Osteoblast (primary cell): ENCODE results near the gene OR2K2. TPM values are rescaled to one million over a fixed set of nuclear protein-coding genes. Genes with fewer than 3 reads are reported as not detected.
A peak's percentile ranks its signal among the peaks of the same experiment; 100 is the strongest.

Source experiments
- DNase-seq: peaks from one replicate; pipeline ENCODE4 v3.0.0; 2011; ENCODE audit warnings: low spot score, mixed read lengths; ENCODE audit not compliant: insufficient read length; ENCODE audit errors: missing footprints
- H2AFZ ChIP-seq: 2 replicates; pipeline ENCODE4 v1.6.0; 2011; ENCODE audit warnings: mild to moderate bottlenecking, low read length
- H3K27ac ChIP-seq: 2 replicates; pipeline ENCODE4 v1.5.1; 2011; ENCODE audit warnings: mild to moderate bottlenecking, low read depth, low read length, moderate library complexity
- H3K27me3 ChIP-seq: 2 replicates; pipeline ENCODE4 v1.6.0; 2012; ENCODE audit warnings: mild to moderate bottlenecking, control low read depth, inconsistent platforms, low read length, moderate library complexity; ENCODE audit not compliant: insufficient read depth
- H3K36me3 ChIP-seq: 2 replicates; pipeline ENCODE4 v1.5.1; 2011; ENCODE audit warnings: mild to moderate bottlenecking, low read length, control low read depth, moderate library complexity; ENCODE audit not compliant: insufficient read depth
- H3K4me1 ChIP-seq: 2 replicates; pipeline ENCODE4 v1.5.1; 2011; ENCODE audit warnings: mild to moderate bottlenecking, low read length, control low read depth, moderate library complexity; ENCODE audit not compliant: insufficient read depth
- H3K4me2 ChIP-seq: 2 replicates; pipeline ENCODE4 v1.6.0; 2011; ENCODE audit warnings: mild to moderate bottlenecking, low read length; ENCODE audit not compliant: insufficient read depth
- H3K4me3 ChIP-seq: fragments of 200-600 bp; sonication (generic); 3 replicates; pipeline ENCODE4 v1.5.1; 2012; ENCODE audit warnings: mild to moderate bottlenecking, low read length, inconsistent platforms; ENCODE audit not compliant: insufficient read depth
- H3K79me2 ChIP-seq: 2 replicates; pipeline ENCODE4 v1.6.0; 2012; ENCODE audit warnings: mild to moderate bottlenecking, low read length, control low read depth, inconsistent platforms; ENCODE audit not compliant: insufficient read depth
- H3K9me3 ChIP-seq: 2 replicates; pipeline ENCODE4 v1.5.1; 2011; ENCODE audit warnings: low read depth, low read length, control low read depth
- H4K20me1 ChIP-seq: 2 replicates; pipeline ENCODE4 v1.6.0; 2012; ENCODE audit warnings: mild to moderate bottlenecking, low read length, control low read depth; ENCODE audit not compliant: insufficient read depth
- total RNA-seq: library from RNA; depleted of rRNA; stranded (reverse); fragments of >200 nt; gene quantifications from 2 replicates; pipeline ENCODE4 v1.2.3, GENCODE V29; 2012
- TF ChIP-seq, protein P1 (sequence below): IDR thresholded peaks from 2 replicates; pipeline ENCODE4 v1.5.1; 2011; ENCODE audit warnings: mild to moderate bottlenecking, low read depth, low read length, moderate library complexity; ENCODE audit errors: extremely low read depth

The OR2K2 gene
- total RNA-seq, 1 donor: not detected

DNA sequence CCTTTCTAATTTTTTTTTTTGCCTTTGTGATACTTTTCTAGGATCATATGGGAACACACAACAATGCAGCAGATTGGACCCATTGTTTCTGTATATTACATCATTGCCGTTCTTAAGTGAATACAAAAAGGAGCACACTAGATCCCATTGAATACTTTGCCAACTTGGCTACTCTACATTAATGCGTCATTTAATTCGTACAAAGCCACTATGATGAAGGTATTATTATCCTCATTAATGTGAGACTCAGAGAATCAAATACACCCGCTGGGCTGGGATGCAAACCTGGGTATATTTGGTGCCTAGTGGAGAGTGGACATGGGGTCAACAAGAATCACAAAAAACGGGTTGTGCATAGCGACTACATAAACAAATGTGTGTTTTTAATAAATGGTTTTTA lies 31.9 kb downstream of the OR2K2 start:
- no peaks in the 10 kb centered on the region for H3K27me3 ChIP-seq
- H3K27ac ChIP-seq: peak overlapping the region; percentile 83
- H3K4me2 ChIP-seq: no peak overlapping the region
- TF ChIP-seq, protein P1, sequence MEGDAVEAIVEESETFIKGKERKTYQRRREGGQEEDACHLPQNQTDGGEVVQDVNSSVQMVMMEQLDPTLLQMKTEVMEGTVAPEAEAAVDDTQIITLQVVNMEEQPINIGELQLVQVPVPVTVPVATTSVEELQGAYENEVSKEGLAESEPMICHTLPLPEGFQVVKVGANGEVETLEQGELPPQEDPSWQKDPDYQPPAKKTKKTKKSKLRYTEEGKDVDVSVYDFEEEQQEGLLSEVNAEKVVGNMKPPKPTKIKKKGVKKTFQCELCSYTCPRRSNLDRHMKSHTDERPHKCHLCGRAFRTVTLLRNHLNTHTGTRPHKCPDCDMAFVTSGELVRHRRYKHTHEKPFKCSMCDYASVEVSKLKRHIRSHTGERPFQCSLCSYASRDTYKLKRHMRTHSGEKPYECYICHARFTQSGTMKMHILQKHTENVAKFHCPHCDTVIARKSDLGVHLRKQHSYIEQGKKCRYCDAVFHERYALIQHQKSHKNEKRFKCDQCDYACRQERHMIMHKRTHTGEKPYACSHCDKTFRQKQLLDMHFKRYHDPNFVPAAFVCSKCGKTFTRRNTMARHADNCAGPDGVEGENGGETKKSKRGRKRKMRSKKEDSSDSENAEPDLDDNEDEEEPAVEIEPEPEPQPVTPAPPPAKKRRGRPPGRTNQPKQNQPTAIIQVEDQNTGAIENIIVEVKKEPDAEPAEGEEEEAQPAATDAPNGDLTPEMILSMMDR: no peak
- DNase-seq: no peak
- H3K9me3 ChIP-seq: no peaks in the 10 kb centered on the region
- H3K79me2 ChIP-seq: no peaks in the 10 kb centered on the region
- H3K36me3 ChIP-seq: no peaks in the 10 kb centered on the region
- H4K20me1 ChIP-seq: no peaks in the 10 kb centered on the region
- H3K4me3 ChIP-seq: no peak overlapping the region
- peaks cover 16% of the 10 kb centered on the region for H3K4me1 ChIP-seq
- H2AFZ ChIP-seq: no peak overlapping the region

DNA sequence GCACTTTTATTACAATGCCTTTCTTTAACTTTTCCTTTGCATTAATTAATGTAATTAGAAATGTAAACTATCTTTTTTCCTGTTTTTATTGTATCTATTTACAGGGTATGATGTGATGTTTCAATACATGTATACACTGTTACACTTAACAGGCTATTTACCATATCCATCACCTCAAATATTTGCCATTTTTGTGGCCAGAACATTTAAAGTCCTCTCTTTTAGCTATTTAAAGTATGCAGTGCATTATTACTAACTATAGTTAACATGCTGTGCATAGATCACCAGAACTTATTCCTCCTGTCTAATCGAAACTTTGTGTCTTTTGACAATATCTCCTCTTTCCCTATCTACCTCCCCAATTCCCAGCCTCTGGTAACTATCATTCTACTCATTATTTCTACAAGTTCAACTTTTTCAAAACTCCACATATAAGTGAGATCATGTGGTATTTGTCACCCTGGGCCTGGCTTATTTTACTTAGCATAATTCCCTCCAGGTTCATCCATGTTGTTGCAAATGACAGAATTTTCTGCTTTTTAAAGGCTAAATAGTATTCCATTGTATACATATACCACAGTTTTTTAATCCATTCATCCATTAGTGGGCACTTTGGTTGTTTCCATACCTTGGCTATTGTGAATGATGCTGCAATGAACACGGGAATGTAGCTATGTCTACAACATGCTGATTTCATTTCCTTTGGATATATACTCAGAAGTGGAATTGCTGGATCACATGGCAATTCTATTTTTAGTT lies 32.8 kb downstream of the OR2K2 start:
- no peaks in the 10 kb centered on the region for H3K27me3 ChIP-seq
- no peaks in the 10 kb centered on the region for H3K79me2 ChIP-seq
- no peak for DNase-seq
- H3K36me3 ChIP-seq: no peaks in the 10 kb centered on the region
- no peak overlapping the region for H3K27ac ChIP-seq
- peaks cover 16% of the 10 kb centered on the region for H3K4me1 ChIP-seq
- no peak overlapping the region for H3K4me2 ChIP-seq
- H4K20me1 ChIP-seq: no peaks in the 10 kb centered on the region
- no peak overlapping the region for H3K4me3 ChIP-seq
- no peaks in the 10 kb centered on the region for H3K9me3 ChIP-seq
- no peak overlapping the region for H2AFZ ChIP-seq
- TF ChIP-seq, protein P1: no peak

DNA sequence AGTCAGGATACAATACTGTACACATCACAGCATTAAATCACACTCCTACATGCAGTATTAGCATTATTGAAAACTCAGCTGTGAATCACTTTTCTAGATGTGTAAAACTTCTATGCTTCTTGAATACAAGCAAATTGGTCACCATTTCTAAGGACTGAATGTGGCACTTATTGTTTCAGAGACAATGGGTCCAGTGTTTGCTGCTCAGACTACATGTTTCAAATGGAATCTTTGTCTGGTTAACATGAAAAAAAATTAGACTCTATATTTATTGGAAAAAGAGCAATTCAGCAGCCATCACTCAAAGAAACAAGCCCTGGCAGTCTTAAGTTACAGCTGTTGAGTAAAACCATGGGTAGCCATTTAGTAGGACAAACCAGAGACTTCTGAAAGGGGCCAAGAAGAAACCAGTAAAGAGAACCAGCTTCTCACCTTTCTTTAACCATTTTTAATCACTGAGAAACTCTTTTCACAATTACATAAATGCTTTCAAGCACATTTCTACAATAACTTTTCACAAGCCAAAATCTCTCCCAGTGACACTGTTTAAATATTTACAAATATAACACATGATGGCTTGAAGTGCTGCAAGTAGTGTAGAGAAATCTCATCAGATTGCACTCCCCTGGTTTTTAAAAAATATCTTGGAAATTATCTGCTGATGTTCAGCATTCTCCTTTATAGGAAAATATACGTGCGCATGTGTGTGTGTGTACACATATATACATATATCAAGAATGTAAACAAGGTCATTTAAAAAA lies 35.2 kb downstream of the OR2K2 start:
- no peaks in the 10 kb centered on the region for H4K20me1 ChIP-seq
- peaks cover 13% of the 10 kb centered on the region for H3K4me1 ChIP-seq
- H3K27me3 ChIP-seq: no peaks in the 10 kb centered on the region
- no peak overlapping the region for H3K27ac ChIP-seq
- H3K36me3 ChIP-seq: no peaks in the 10 kb centered on the region
- no peaks in the 10 kb centered on the region for H3K9me3 ChIP-seq
- H2AFZ ChIP-seq: peak overlapping the region; percentile 6
- no peak overlapping the region for H3K4me2 ChIP-seq
- H3K79me2 ChIP-seq: no peaks in the 10 kb centered on the region
- H3K4me3 ChIP-seq: no peak overlapping the region
- TF ChIP-seq, protein P1: no peak
- DNase-seq: no peak

DNA sequence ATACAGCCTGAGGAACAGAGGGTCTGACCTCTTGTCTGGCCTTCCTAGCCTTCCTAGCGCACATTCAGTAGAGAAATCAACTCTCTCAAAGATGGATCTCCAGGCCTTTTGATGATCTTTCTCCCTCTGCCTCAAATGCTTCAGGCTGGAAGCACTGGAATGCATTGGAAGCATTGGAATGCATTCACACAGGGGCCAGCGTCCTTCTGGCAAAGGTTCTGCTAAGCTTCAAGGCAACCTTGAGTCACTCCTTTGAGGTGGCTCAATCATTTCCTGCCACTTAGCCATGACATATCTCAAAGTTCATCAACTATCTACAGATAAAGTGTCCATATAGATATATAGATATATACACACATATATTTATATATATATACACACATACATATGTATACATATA lies 42.9 kb downstream of the OR2K2 start:
- no peaks in the 10 kb centered on the region for H3K36me3 ChIP-seq
- no peaks in the 10 kb centered on the region for H3K79me2 ChIP-seq
- H3K4me3 ChIP-seq: no peak overlapping the region
- H3K27me3 ChIP-seq: no peaks in the 10 kb centered on the region
- H3K27ac ChIP-seq: no peak overlapping the region
- TF ChIP-seq, protein P1: no peak
- no peaks in the 10 kb centered on the region for H3K9me3 ChIP-seq
- DNase-seq: peak; percentile 59
- peak overlapping the region; percentile 15 for H3K4me2 ChIP-seq
- peak overlapping the region; percentile 1 for H2AFZ ChIP-seq
- no peaks in the 10 kb centered on the region for H4K20me1 ChIP-seq
- H3K4me1 ChIP-seq: peaks cover 25% of the 10 kb centered on the region
